Fibroblast of skin of right quadriceps (primary cell): ENCODE measurements around the gene SLC25A48.
A peak's percentile ranks its signal among the peaks of the same experiment; 100 is the strongest.

ENCODE experiments used
- DNase-seq: peaks from one replicate; pipeline ENCODE4 v3.0.0-alpha.2; 2013

The SLC25A48 gene

DNA sequence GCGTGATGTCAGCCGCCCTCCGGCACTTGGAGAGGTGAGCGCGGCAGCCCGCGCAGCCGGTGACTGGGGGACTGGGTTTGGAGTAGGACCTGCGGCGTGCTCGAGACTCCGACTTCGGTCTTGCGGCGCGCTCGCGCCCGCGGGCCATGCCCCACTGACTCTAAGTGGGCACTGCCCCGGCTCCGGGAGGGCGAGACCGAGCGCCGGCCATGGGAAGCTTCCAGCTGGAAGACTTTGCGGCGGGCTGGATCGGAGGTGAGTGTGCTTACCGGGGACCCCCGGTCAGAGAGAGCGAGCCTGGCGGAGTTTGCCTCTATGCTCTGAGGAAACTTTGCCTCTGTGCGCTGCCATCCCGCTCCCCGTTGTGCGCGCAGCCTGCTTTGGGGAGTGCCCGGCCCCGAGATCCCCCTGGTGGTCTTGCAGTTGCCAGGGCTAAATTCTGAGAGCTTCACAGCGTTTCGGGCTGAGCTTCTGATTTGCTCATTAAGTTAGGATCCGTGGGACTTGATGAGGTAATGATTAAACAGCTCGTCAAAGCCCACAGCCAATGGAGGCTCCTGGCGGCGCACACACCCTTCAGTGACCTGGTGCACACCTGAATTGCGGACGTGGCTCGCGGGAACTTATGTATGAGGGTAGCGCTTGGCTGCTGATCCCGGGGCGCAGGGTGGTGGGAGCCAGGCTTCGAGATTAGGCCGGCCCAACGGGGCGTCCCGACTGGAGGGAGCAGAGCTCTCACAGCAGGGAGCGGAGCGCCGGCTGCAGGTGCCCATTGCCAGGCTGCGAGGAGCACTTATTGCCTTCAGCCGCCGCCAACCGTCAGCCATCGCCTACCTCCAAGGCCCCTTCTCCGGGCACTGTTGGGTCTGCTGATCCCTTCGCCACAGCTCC, at the start of gene SLC25A48:
SLC25A48 (plus strand) TSS at position 25 of the 891 bp plus-strand sequence; CDS start at position 210, 185 bp downstream.
- peak; percentile 35 for DNase-seq

DNA sequence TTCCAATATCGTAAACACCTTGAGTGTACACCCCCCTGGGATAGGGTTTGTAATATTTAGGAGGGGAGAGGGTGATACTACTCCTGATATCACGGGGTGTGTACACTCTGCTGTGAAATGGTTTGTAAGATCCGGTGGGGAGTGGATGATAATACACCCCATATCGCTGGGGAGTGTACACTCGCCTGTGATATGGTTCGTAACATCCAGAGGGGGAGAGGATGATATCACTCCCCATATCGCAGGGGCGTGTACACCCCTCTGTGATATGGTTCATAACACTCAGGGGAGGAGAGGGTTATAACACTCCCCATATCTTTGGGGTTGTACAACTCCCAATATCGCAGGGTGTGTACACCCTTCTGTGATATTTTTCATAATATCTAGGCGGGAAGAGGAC, 33.8 kb upstream of the SLC25A48 start:
- no peak for DNase-seq

DNA sequence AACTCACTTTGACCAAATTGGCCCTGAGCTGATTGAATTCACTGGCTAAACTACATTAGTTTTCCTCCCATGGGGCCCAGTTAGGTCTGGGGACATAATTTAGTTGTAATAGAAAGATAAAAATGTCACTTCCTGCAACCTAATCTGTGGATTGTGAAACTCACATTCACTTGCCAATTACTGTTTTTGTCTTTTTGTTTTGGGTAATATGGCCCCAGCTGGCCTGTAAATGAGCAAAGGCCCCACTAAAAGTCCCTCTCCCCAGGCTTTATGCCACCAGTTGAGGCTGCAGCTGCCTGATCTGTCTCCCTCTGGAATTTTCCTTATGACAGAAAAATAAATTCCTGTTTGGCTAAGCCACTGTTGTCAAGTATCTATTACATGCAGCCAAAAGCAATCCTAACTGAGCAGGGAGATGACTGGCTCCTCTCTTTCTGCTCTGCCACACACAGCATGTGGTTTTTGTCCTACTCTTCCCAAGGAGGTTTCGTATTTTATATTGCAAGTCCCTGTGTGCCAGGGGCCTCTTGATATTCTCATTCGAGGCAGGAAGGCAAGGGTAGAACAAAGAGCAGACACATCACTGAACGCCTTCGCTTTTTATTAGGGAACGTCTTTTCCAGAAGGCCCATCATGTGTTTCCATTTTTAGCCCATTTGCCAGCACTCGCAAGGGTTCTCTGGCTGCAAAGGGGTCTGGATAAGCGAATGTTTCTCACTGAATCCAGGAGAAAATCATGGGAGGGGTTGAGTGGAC, 24.1 kb upstream of the SLC25A48 start:
- no peak for DNase-seq

DNA sequence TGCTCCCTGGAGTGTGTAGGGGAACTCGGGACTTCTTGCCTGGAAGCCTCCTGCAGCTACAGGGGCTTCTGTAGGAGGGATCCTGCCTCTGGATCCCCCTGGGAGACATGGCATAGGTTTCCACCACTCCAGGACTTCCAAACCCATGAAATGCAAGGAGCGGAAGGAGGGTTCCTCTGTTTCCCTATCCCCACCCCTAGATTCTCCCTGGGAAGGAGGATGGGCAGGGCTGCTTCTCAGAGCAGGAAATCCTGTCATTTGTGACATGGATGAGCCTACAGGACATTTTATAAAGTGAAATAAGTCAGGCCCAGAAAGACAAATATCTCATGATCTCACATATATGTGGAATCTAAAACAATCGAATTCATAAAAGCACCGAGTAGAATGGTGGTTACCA, 23.5 kb upstream of the SLC25A48 start:
- no peak for DNase-seq

GRCh38 chr5:135813758-135814157, 20.7 kb upstream of the SLC25A48 start:
- DNase-seq = no peak

GRCh38 chr5:135814316-135814715, 20.1 kb upstream of the SLC25A48 start:
- DNase-seq = no peak

DNA sequence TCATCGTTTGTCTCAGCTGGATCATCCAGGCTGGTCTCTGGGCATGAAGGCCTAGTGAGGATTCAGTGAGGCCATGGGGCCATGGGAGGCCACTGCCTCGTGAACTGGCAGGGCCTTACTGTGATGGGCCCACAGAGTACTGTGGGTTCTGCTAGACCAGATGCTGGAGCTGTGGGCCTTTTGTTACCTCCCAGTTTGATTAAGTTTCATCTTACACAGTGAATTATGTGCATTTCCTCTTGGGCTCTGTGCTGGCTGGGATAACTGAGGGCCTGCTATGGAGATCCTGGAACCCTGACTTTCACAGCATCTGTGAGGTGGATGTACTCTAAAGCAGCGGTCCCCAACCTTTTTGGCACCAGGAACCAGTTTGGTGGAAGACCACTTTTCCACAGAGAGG, 19.7 kb upstream of the SLC25A48 start:
- no peak for DNase-seq

- DNase-seq = no peak
Measured at GRCh38 chr5:135821061-135821801, 13.2 kb upstream of the SLC25A48 start.

GRCh38 chr5:135821802-135822201, 12.7 kb upstream of the SLC25A48 start:
- no peak for DNase-seq

DNA sequence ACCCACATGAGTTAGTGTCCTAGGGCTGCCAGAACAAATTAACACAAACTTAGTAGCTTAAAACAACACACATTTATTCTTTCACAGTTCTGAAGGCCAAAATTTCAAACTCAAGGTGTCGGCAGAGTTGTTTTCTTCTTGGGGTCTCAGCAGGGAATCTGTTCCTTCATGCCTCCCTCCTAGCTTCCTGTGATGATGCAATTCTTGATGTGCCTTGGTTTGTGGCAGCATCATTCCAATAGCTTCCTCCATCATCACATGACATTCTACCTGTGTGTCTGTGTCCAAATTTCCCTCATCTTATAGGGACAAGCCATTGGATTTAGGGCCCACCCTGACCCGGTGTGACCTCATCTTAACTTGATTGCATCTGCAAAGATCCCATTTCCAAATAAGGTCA, 12.2 kb upstream of the SLC25A48 start:
- no peak for DNase-seq

GRCh38 chr5:135822959-135823358, 11.5 kb upstream of the SLC25A48 start:
- no peak for DNase-seq

DNA sequence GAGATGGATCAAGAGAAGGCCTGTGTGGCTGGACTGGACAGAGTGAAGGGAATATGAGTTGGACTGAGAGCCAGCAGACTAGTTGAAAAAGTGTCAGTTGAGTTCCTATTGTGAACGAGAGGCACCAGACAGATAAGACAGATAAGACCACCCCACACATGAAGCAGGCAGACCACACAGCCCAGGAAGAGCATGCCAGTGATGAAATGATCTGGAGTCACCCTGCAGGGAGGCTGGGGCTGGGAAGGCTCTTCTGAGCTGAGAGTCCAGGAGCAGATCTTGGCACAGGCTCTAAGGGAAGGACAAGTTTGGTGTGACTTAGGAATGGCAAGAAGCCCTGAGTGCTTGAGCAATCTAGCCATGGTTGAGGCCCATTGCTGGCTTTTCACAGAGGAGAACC, 10.6 kb upstream of the SLC25A48 start:
- DNase-seq = no peak

DNA sequence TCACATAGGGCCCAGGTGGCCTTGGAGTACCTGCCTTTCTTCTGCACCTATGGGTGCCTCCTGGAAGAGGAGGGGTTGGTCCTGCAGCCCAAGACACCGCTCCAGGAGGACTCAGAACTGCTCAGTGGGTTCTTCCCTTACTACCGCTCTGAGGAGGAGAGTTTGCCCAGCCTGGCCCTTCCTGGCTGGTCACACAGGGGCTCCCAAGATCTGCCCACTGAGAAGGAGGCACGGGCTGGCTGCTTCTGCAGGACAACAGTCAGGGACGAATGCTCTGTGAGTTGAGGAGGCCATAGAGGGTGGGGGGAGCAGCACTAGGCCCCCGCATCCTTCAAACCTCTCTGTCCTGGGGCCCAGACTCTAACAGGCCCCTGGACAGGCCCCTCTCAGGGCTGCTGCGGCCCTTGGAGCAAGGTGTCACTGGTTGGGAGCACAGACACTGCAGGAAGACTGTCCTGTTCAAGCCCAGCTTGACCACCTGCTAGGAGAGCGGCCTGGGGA, 9.9 kb upstream of the SLC25A48 start:
- DNase-seq = no peak

GRCh38 chr5:135825373-135826220, 8.9 kb upstream of the SLC25A48 start:
- no peak for DNase-seq

GRCh38 chr5:135826221-135826525, 8.3 kb upstream of the SLC25A48 start:
- DNase-seq = no peak

- no peak for DNase-seq
Measured at GRCh38 chr5:135826994-135827671, 7.3 kb upstream of the SLC25A48 start.

GRCh38 chr5:135827965-135828781, 6.3 kb upstream of the SLC25A48 start:
- DNase-seq = no peak

GRCh38 chr5:135828782-135829127, 5.7 kb upstream of the SLC25A48 start:
- DNase-seq = no peak

GRCh38 chr5:135829179-135829578, 5.3 kb upstream of the SLC25A48 start:
- DNase-seq = no peak

GRCh38 chr5:135829681-135830383, 4.6 kb upstream of the SLC25A48 start:
- peak; percentile 47 for DNase-seq

- DNase-seq = no peak
Measured at GRCh38 chr5:135830384-135830700, 4.1 kb upstream of the SLC25A48 start.
